ENCODE data around the gene NFX1.

Gene NFX1

DNA sequence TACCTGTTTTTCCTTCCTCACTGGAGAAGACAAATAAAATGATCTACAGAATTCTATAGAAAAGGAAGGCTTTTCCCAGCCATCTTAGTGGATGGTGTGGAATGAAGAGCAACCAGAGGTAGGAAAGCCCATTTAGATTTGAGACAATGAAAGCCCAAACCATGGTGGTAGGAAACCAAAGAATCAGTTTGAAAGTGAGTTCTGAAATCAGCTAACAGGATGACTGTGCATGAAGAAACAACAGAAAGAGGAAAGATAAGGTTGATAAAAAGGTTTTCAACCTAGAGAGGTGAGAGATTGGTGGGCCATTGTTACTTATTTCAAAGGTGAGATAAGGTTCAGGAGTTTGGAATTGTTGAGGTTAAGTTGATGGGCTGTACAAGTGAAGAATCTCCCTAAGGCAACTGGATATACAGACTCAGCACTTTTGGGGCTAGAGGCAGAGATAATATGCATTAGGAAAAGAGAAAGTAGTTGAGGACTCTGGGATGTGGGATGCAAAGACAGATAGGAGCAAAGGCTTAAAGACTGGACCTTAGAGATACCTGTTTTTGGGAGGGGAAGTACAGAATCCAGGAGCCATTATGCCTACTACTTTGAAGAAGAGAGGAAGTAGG is 23.1 kb upstream of the NFX1 start:
- DNase-seq = no peak

DNA sequence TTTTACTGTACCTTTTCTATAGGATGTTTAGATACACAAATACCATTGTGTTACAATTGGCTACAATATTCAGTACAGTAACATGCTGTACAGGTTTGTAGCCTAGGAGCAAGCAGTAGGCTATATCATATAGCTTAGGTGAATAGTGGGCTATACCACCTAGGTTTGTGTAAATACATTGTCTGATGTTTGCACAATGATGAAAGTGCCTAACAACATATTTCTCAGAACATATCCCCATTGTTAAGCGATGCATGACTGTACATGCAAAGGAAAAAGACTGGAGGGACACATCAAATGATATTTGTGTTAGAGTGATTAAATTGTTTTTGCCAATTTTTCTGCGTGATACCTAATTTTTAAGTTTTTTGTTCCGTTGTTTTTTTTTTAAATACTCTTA is 20.2 kb upstream of the NFX1 start:
- no peak for DNase-seq

- DNase-seq = no peak
These were observed 18.3 kb upstream of the NFX1 start for GRCh38 chr9:33272061-33272460.

DNA sequence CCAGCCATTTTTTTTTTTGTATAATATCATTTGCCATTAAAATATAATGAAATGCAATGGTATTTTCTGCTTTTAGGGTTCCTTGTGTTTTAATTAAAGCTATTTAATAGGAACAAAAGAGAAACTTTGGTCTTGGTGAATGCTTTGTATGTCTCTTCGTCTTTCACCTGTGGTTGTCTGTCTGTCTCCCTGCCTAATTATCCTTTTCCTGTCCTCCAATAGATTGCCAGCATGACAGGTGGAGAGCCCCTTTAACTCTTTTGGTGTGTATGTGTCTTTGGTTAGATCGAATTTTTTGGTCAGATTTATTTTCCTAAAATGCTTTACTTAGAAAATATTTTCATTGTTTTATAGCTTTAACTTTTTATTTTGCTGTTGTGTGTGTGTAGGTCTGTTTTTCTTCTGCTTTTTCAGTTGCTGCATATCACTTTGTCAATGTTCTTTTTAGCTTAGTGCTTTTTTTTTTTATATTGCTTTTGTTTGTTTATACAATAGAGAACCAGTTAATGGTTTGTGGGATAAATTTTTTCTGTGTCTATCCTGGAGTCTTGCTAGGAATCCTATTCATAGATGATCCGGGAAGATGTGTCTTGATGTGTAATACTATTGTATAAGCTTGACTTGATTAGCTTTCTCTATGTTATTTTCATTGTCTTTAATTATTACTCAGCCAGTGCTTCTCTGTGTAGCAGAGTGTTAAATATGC is 16.9 kb upstream of the NFX1 start:
- no peak for DNase-seq

DNA sequence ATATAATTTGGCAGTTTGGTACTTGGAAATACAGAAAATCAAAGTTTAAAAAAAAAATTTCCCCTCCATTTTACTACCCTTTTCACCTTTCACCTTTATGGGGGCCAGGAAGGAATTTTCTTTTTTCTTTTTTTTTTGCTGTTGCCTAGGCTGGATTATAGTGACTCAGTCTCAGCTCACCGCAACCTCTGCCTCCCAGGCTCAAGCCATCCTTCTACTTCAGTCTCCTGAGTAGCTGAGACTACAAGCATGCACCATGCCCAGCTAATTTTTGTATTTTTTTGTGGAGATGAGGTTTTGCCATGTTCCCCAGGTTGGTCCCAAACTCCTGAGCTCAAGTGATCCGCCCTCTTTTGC is 16.4 kb upstream of the NFX1 start:
- no peak for DNase-seq

DNA sequence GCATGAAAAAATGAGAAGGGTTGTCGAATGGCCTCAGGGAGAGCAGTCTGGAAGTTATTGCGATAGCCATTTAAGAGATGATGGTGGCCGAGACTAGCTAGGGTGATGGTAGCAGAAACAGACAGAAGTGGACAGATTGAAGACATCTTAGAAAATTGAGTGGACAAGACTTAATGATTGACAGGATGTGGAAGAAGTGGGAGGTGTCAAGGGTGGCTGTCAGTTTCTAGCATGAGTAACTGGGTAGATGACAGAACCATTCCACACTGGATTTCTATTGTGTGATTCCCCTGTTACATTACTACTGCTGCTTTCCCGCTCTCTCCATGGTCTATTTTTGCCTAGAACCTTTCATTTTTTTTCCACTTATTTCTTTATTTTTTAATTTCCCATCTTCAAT is 12.8 kb upstream of the NFX1 start:
- DNase-seq = no peak

DNA sequence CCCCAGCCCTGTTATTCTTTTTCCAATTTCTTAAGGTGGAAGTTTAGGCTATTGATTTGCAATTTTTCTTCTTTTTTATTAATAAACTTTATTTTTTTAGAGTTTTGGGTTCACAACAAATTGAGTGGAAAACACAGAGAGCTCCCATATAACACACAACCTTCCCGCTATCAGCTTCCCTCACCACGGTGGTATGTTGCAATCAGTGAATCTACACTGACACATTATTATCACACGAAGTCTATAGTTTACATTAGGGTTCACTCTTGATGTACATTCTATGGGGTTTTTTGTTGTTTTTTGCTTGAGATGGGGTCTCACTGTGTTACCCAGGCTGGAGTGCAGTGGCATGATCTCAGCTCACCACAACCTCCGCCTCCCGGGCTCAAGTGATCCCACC is 4.8 kb upstream of the NFX1 start:
- no peak for DNase-seq

DNA sequence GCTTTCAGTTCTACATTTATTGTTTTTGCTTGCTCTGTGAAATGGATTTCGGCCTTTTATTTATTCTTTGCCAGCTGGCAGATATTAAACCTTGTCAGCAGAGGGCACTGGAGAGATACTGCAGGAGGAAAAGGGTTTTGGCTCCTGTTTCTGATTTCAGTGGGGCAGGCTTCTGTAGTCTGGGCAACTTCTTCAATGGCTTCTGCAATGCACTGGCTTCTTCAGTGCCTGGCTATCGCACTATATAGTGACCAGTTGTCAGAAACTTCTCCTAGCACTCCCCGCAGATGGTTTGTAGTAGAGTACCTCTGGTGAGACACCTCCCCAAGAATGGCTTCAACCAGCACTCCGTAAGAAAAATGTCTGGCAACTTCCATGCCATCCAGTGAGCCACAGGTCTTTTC is 3.2 kb upstream of the NFX1 start:
- peak; percentile 48 for DNase-seq

GRCh38 chr9:33288235-33288634 is 2.1 kb upstream of the NFX1 start:
- no peak for DNase-seq

DNA sequence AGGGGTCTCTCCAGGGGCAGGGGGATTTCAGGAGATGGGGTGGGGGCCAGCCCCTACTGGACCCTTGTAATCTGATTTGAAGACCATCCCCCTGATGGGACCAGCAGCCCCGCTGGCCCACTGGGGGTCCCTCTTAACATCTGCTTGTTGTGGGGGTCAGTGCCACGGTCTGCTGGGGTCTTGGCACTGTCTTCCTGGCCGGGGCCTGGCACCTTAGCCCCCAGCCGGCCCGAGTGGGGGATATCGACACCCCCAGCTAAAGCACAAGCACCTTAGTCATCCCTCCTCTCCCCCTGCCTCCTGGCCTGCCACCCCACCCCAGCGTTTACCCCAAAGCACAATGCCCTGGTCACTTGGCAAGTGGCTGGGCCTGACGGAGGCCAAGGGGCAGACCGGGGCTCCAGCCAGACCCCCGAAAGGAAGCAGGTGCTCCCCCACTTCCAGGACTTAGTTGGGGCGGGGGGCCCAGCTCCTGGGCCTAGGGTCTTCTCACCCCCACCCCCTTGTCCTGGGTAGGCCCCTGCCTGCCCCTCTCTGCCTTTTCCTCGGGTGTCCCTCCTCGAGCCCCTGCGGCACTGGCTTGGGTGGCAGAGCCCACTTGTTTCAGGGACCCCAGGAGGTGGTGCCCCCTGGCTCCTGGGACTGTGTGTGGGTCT is 1.4 kb upstream of the NFX1 start:
- no peak for DNase-seq

DNA sequence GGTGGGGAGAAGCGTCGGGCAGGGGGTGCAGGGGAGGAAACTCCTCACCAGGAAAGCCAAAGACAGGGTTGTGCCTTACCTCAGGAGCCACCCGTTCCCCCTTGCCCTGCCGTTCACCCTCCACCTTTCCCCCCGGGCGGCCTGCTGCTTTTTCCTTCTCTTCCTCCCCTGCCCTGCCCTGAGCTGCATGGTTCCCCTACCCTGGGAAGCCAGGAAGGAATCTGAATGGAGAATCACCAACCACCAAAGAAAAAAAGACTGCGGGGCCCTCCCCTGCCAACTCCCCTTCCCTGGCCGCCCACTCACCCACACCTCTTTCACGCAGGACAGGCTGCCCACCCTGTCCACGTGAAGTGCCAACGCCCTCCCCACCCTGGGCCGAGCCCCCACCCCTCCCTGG is 820 bp upstream of the NFX1 start:
- no peak for DNase-seq

- DNase-seq = no peak
These were observed 425 bp upstream of the NFX1 start for GRCh38 chr9:33289936-33290246.

- DNase-seq = no peak
These were observed 698 bp downstream of the NFX1 start for GRCh38 chr9:33291031-33291397.

GRCh38 chr9:33291901-33292300 is 1.6 kb downstream of the NFX1 start:
- DNase-seq = no peak

DNA sequence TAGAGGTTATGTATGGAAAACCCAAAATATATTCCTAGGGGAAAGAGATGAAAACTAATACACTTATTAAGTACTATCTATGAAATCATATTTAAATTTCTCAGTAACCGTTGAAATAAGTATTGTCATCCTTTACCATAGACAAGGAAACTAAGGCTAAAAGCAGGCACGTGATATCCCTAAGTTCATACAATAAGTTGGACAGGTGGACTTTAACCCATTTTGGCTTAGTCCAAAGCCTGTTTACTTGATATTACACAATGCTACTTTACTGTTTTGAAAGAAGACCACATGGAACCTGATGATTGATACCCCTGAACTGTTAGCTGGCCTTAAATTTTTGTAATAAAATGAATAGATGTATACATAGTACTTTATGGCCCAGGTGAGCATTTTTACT is 3.5 kb downstream of the NFX1 start:
- DNase-seq = no peak

DNA sequence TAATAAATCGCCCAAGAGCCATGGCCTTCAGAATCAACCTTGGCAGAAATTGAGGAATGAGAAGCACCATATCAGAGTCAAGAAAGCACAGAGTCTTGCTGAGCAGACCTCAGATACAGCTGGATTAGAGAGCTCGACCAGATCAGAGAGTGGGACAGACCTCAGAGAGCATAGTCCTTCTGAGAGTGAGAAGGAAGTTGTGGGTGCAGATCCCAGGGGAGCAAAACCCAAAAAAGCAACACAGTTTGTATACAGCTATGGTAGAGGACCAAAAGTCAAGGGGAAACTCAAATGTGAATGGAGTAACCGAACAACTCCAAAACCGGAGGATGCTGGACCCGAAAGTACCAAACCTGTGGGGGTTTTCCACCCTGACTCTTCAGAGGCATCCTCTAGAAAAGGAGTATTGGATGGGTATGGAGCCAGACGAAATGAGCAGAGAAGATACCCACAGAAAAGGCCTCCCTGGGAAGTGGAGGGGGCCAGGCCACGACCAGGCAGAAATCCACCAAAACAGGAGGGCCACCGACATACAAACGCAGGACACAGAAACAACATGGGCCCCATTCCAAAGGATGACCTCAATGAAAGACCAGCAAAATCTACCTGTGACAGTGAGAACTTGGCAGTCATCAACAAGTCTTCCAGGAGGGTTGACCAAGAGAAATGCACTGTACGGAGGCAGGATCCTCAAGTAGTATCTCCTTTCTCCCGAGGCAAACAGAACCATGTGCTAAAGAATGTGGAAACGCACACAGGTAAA is 4.5 kb downstream of the NFX1 start:
- no peak for DNase-seq

- no peak for DNase-seq
These were observed 5.3 kb downstream of the NFX1 start for GRCh38 chr9:33295571-33295970.

DNA sequence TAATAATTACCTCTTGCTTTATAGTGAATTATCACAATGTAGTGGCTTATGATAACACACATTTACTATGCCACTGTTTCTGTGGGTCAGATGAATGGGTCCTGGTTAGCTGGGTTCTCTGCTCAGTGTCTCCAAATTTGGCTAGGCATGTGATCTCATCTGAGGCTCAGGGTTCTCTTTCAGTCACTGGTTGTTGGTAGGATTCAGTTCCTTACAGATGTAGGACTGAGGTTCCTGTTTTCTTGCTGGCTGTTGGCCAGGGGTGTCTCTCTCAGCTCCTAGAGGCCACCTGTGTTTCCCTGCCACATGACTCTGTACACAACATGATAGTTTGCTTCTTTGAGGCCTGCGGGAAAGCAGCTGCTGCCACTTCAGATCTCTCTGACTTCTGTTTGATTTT is 7.1 kb downstream of the NFX1 start:
- DNase-seq = no peak

GRCh38 chr9:33300546-33300945 is 10.2 kb downstream of the NFX1 start:
- no peak for DNase-seq

- no peak for DNase-seq
These were observed 14.0 kb downstream of the NFX1 start for GRCh38 chr9:33304362-33304761.

GRCh38 chr9:33306037-33306436 is 15.7 kb downstream of the NFX1 start:
- DNase-seq = no peak

GRCh38 chr9:33307067-33307466 is 16.8 kb downstream of the NFX1 start:
- DNase-seq = no peak

DNA sequence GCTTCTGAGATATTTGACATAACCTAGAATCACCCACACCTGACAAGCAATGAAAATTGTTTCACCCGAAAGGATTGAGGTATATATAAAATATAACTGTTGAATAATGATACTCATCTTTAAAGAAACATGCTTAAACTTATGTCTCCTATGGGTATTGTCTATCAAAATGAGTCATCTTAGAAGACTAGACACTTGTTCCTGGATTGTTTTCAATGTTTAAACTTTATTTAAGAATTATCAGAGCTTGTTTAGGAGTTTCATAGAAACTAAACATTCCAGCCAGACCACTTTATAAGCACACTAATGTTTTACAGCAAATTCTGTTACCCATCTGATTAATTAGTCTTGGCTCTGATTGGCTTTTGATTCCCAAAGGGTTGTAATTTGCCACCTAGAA is 19.6 kb downstream of the NFX1 start:
- no peak for DNase-seq

GRCh38 chr9:33310748-33311147 is 20.4 kb downstream of the NFX1 start:
- no peak for DNase-seq
